AG20443 (cell line): ENCODE results near the gene ARHGEF12.

Experiments
- DNase-seq: peaks from one replicate; pipeline ENCODE4 v3.0.0; 2012; ENCODE audit warnings: low spot score, mixed read lengths

ARHGEF12 gene

DNA sequence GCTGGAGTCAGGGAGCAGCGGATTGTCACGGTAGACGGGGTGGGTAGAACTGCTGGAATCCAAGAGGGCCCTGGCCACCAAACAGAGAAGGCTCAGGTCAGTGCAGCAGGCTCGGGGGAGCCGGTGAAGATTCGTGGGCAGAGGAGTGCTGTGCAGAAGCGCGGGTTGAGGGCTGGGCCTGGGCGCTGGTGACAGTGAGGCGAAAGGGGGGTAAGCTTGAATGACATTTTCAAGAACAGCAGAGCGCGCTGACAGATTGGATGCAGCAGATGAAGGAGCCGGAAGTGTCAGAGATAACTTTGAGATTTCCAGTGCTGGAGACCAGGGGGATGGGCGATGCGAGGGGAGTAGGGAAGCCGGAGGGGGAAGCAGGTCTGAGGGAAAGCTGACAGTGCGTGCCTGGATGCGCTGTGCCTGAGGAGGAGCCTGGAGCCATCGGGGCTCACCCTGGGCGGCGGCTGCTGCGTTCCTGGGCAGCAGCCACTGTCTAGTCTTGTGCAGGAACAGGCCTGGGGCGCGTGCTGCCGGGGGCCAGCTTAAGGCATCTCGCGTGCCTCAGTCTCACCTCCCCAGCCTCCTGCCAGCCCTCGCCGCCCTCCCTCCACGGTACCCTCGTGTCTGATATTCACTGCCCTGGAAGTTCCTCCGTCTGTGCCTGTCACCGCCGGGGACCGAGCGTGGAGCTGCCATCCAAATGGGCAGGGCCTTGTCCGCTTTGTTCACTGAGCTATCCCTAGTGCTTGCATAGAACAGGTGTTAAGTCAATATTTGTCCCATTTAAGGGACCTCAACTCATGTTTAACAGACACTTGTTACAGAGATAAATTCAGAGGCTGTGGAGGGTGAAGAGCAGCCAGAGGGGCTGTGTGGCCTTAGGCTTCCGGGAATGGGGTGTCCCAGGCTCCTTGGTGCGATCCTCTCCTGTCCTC, 180.5 kb downstream of the ARHGEF12 start:
- no peak for DNase-seq

GRCh38 chr11:120517390-120517761, 181.2 kb downstream of the ARHGEF12 start:
- DNase-seq, result no peak

GRCh38 chr11:120517801-120518291, 181.6 kb downstream of the ARHGEF12 start:
- DNase-seq, result no peak

DNA sequence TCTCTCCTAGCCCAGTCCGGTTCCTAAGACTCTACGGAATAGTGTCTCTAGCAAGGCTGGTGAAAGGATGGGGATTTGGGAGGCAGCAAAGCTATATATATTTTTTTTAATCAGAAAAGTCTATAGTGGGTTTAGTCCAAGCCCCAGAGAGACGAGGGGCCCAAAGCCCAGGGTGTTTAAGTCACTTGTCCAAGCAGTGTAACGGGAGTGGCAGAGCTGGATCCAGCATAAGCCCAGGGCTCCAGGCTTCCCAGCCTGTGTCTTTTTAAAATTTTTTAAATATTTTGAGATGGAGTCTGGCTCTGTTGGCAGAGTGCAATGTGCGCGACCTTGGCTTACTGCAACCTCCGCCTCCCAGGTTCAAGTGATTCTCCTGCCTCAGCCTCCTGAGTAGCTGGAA, 182.1 kb downstream of the ARHGEF12 start:
- no peak for DNase-seq

DNA sequence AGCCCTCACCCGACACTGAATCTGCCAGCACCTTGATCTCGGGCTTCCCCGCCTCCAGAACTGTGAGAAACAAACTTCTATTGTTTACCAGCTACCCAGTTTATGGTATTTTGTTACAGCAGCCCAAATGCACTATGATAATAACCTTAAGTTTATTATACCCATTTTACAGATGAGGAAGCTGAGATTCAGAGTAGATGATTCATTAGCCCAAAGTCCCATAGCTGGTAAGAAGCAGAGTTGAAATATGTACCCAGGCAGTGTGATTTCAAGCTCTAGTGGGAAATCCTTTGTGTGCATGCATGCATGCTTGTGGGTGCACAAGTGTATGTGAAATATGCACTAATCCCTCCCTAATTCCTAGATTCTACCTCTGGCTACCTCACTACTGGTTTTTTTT, 183.3 kb downstream of the ARHGEF12 start:
- DNase-seq, result no peak

DNA sequence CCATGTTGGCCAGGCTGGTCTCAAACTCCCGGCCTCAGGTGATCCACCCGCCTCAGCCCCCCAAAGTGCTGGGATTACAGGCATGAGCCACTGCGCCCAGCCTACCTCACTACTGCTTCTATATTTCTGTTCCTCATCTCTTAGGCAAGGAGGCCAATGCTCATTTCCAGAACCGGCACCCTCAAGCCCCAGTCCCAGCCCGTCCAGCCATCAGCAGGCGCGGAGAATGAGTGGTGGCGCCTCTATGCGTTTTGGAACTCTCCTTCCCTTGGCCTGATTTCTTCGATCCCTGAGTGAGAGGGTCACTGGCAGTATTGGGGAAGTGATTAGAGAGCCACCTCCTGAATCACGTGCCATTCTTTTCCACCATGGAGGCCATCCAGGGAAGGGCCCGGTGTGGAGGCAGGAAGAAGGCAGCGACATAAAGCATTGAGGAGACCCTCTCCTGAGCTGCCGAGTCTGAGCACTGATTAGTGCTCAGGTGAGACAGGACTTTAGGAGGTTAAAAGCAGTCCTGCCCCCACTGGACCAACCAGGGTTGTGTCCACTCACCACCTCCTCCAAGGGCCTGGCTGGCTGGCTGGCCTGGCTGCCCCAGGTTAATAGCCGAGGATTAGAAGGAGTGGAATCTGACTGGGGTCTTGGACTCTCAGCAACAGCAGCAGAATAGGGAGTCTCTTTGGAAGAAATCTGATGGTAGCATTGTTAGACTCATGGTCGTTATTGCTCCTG, 184.0 kb downstream of the ARHGEF12 start:
- DNase-seq, result no peak

DNA sequence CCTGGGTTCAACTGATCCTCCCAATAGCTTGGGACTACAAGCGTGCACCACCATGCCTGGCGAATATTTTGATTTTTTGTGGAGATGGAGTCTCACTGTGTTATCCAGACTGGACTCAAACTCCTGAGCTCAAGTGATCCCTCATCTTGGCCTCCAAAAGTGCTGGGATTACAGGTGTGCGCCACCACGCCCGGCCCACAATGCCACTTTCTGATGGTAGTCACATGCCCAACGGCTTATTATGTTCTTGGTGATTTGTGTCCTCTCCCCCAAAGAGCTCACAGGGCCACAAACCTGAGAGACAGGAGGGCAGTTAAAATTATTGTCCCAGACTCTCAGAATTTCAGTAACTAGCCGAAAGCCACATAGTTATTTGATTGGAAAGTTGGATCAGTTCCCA, 185.0 kb downstream of the ARHGEF12 start:
- DNase-seq, result no peak

GRCh38 chr11:120522021-120522420, 185.8 kb downstream of the ARHGEF12 start:
- no peak for DNase-seq

- DNase-seq, result no peak
These were observed 186.5 kb downstream of the ARHGEF12 start for GRCh38 chr11:120522736-120523135.

DNA sequence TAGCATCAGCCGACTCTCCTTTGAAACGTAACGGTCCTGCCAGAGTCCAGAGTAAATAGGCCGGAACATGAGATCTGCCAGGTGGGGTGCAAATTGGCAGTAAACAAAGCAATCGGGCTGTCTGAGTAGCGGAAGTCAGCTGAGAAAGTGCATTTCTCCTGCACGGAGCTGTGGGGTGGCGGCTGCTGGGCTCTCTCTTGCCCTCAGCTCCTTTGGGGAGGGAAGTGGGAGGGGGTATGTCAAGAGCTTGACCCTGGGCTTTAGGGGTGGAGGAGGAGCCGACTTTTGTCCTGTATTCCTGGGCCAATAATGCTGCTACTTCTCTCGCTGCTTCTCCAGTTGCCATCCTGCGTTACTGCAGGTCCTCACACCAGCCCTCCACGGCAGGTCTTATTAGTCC, 187.0 kb downstream of the ARHGEF12 start:
- DNase-seq, result no peak

GRCh38 chr11:120524536-120525085, 188.4 kb downstream of the ARHGEF12 start:
- no peak for DNase-seq

- DNase-seq, result no peak
These were observed 189.3 kb downstream of the ARHGEF12 start for GRCh38 chr11:120525261-120526171.

- DNase-seq, result no peak
These were observed 190.0 kb downstream of the ARHGEF12 start for GRCh38 chr11:120526241-120526640.

DNA sequence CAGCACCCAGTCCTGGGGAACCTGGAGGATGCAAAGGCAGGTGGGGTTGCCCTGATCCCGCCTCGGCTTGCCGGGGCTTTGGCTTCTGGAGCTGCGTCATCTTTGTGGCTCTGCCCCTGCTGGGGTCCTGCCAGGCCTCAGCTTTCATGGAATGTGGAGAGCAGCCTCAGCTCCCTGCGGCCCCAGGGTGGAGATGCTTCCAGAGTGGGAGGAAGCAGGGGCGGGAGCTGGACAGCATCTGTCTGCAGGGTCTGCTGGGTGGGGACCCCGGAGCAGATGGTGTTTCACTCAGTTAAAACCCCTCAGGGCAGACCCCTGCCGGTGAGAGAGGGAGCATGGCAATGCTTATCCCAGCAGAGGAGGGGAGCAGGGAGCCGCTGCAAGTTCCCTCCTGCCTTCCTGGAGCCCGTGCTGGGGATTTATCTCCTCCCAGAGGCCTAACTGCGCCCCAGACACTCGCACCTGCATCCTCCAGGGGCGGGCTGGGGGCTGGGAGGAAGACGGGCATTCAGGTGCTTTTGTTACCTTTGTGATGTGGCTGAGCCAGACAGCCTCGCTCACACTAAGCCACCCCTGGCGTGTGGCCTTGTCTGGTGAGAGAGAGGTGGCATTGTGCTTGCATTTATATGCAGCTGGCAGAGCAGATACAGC, 191.0 kb downstream of the ARHGEF12 start:
- DNase-seq, result peak; percentile 90

- DNase-seq, result no peak
These were observed 192.5 kb downstream of the ARHGEF12 start for GRCh38 chr11:120528749-120529148.

- DNase-seq, result no peak
These were observed 193.0 kb downstream of the ARHGEF12 start for GRCh38 chr11:120529214-120529613.

DNA sequence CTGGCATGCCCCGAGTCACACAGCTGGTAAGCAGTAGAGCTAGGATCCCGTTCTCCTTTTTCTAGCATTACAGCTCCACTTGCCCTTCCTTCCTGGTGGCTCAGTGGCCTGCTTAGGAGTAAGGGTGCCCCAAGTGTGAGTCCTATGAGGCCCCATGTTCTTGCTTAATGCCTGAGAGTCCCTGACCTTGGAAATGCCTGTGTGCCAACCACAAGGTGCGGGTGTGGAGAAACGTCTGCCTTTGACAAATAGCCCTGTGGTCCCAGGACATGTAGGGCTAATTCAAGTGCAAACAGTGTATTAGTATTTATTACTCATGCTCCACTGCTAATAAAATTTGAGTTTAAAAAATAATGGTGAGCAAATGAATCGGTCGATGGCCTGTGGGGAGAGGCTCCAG, 193.7 kb downstream of the ARHGEF12 start:
- no peak for DNase-seq

- peak; percentile 82 for DNase-seq
These were observed 196.0 kb downstream of the ARHGEF12 start for GRCh38 chr11:120532082-120532831.

- peak; percentile 47 for DNase-seq
These were observed 196.6 kb downstream of the ARHGEF12 start for GRCh38 chr11:120532832-120533196.

- no peak for DNase-seq
These were observed 200.0 kb downstream of the ARHGEF12 start for GRCh38 chr11:120536091-120536796.
